ENCODE data around the gene MRGPRX2.
A peak's percentile ranks its signal among the peaks of the same experiment; 100 is the strongest.

Gene MRGPRX2

GRCh38 chr11:19091366-19091765, 30.8 kb upstream of the MRGPRX2 start:
- no peak for FAIRE-seq
- no peak for TF ChIP-seq POLR2AphosphoS5 (IDR thresholded peaks at IDR 0.05; ENCODE audit: low read depth, low read length)
- TF ChIP-seq POLR2A (IDR thresholded peaks at IDR 0.05; ENCODE audit: low read depth, low read length) = no peak
- TF ChIP-seq TAF1 (IDR thresholded peaks at IDR 0.05; ENCODE audit: borderline replicate concordance, low read depth, low read length) = no peak
- no peak for DNase-seq (ENCODE audit: insufficient read length)

GRCh38 chr11:19089421-19089820, 28.9 kb upstream of the MRGPRX2 start:
- no peak for FAIRE-seq
- no peak for DNase-seq (ENCODE audit: insufficient read length)
- TF ChIP-seq POLR2AphosphoS5 (IDR thresholded peaks at IDR 0.05; ENCODE audit: low read depth, low read length) (no peak), POLR2A (IDR thresholded peaks at IDR 0.05; ENCODE audit: low read depth, low read length) (no peak), TAF1 (IDR thresholded peaks at IDR 0.05; ENCODE audit: borderline replicate concordance, low read depth, low read length) (no peak)

- FAIRE-seq (no peak), DNase-seq (ENCODE audit: insufficient read length) (no peak)
- TF ChIP-seq POLR2A (IDR thresholded peaks at IDR 0.05; ENCODE audit: low read depth, low read length) (no peak), POLR2AphosphoS5 (IDR thresholded peaks at IDR 0.05; ENCODE audit: low read depth, low read length) (no peak)
Observed at GRCh38 chr11:19088791-19089190, 28.3 kb upstream of the MRGPRX2 start.

GRCh38 chr11:19087658-19088057, 27.1 kb upstream of the MRGPRX2 start:
- FAIRE-seq = no peak
- no peak for TF ChIP-seq POLR2A (IDR thresholded peaks at IDR 0.05; ENCODE audit: low read depth, low read length)
- no peak for TF ChIP-seq POLR2AphosphoS5 (IDR thresholded peaks at IDR 0.05; ENCODE audit: low read depth, low read length)
- no peak for TF ChIP-seq TAF1 (IDR thresholded peaks at IDR 0.05; ENCODE audit: borderline replicate concordance, low read depth, low read length)
- no peak for DNase-seq (ENCODE audit: insufficient read length)

- TF ChIP-seq POLR2A (IDR thresholded peaks at IDR 0.05; ENCODE audit: low read depth, low read length) = no peak
- no peak for TF ChIP-seq POLR2AphosphoS5 (IDR thresholded peaks at IDR 0.05; ENCODE audit: low read depth, low read length)
- no peak for TF ChIP-seq TAF1 (IDR thresholded peaks at IDR 0.05; ENCODE audit: borderline replicate concordance, low read depth, low read length)
- DNase-seq (ENCODE audit: insufficient read length) (no peak), FAIRE-seq (no peak)
Observed at GRCh38 chr11:19084661-19085315, 24.3 kb upstream of the MRGPRX2 start.

- TF ChIP-seq TAF1 (IDR thresholded peaks at IDR 0.05; ENCODE audit: borderline replicate concordance, low read depth, low read length) = no peak
- no peak for TF ChIP-seq POLR2A (IDR thresholded peaks at IDR 0.05; ENCODE audit: low read depth, low read length)
- no peak for TF ChIP-seq POLR2AphosphoS5 (IDR thresholded peaks at IDR 0.05; ENCODE audit: low read depth, low read length)
- no peak for DNase-seq (ENCODE audit: insufficient read length)
Observed at GRCh38 chr11:19083166-19083565, 22.6 kb upstream of the MRGPRX2 start.

GRCh38 chr11:19080579-19080993, 20.1 kb upstream of the MRGPRX2 start:
- no peak for FAIRE-seq
- no peak for TF ChIP-seq POLR2AphosphoS5 (IDR thresholded peaks at IDR 0.05; ENCODE audit: low read depth, low read length)
- TF ChIP-seq POLR2A (IDR thresholded peaks at IDR 0.05; ENCODE audit: low read depth, low read length) = no peak
- TF ChIP-seq TAF1 (IDR thresholded peaks at IDR 0.05; ENCODE audit: borderline replicate concordance, low read depth, low read length) = no peak
- no peak for DNase-seq (ENCODE audit: insufficient read length)

More at GRCh38 chr11:19083166-19083565, 22.6 kb upstream of the MRGPRX2 start:
- FAIRE-seq = no peak

GRCh38 chr11:19079643-19080440, 19.3 kb upstream of the MRGPRX2 start:
- DNase-seq (ENCODE audit: insufficient read length) (no peak), FAIRE-seq (no peak)
- no peak for TF ChIP-seq TAF1 (IDR thresholded peaks at IDR 0.05; ENCODE audit: borderline replicate concordance, low read depth, low read length)
- TF ChIP-seq POLR2A (IDR thresholded peaks at IDR 0.05; ENCODE audit: low read depth, low read length) = no peak
- TF ChIP-seq POLR2AphosphoS5 (IDR thresholded peaks at IDR 0.05; ENCODE audit: low read depth, low read length) = no peak

GRCh38 chr11:19077965-19078364, 17.4 kb upstream of the MRGPRX2 start:
- no peak for FAIRE-seq

GRCh38 chr11:19076744-19077589, 16.4 kb upstream of the MRGPRX2 start:
- peak; percentile 90 for FAIRE-seq
- no peak for TF ChIP-seq POLR2AphosphoS5 (IDR thresholded peaks at IDR 0.05; ENCODE audit: low read depth, low read length)
- no peak for TF ChIP-seq TAF1 (IDR thresholded peaks at IDR 0.05; ENCODE audit: borderline replicate concordance, low read depth, low read length)
- TF ChIP-seq POLR2A (IDR thresholded peaks at IDR 0.05; ENCODE audit: low read depth, low read length) = no peak
- DNase-seq (ENCODE audit: insufficient read length) = peak; percentile 28

More at GRCh38 chr11:19077965-19078364, 17.4 kb upstream of the MRGPRX2 start:
- DNase-seq (ENCODE audit: insufficient read length) = no peak
- TF ChIP-seq POLR2AphosphoS5 (IDR thresholded peaks at IDR 0.05; ENCODE audit: low read depth, low read length) (no peak), TAF1 (IDR thresholded peaks at IDR 0.05; ENCODE audit: borderline replicate concordance, low read depth, low read length) (no peak), POLR2A (IDR thresholded peaks at IDR 0.05; ENCODE audit: low read depth, low read length) (no peak)

GRCh38 chr11:19075636-19076035, 15.1 kb upstream of the MRGPRX2 start:
- FAIRE-seq = no peak
- no peak for DNase-seq (ENCODE audit: insufficient read length)
- no peak for TF ChIP-seq POLR2AphosphoS5 (IDR thresholded peaks at IDR 0.05; ENCODE audit: low read depth, low read length)
- TF ChIP-seq TAF1 (IDR thresholded peaks at IDR 0.05; ENCODE audit: borderline replicate concordance, low read depth, low read length) = no peak
- no peak for TF ChIP-seq POLR2A (IDR thresholded peaks at IDR 0.05; ENCODE audit: low read depth, low read length)
